H1 (cell line): Measurements from ENCODE around the gene PXMP4. TPM values are rescaled to one million over a fixed set of nuclear protein-coding genes. Genes with fewer than 3 reads are reported as not detected.

Source experiments
- CTCF ChIA-PET: fragments of 300-600 bp; sonication (Branson Sonifier 250); formaldehyde crosslinking; loops from one replicate; lab custom pipeline; 2021; ENCODE audit not compliant: partially characterized antibody; lab: Charles Lee
- POLR2A ChIA-PET: fragments of 300-600 bp; sonication (Branson Sonifier 250); formaldehyde crosslinking; loops from one replicate; lab custom pipeline; 2021; ENCODE audit warnings: inconsistent platforms; ENCODE audit not compliant: partially characterized antibody; lab: Charles Lee
- DNase-seq, 2 experiments: peaks; one replicate each; pipeline versions ENCODE4 v3.0.0 to v3.0.0-alpha.2; 2010 to 2022; ENCODE audit warnings: low spot score in 2 of 2, low read depth in 1 of 2, mixed read lengths in 1 of 2
- FAIRE-seq: peaks from 2 replicates; lab custom pipeline; 2011; peaks lifted over from hg19 to GRCh38; lab: Jason Lieb, UNC
- H2AFZ ChIP-seq: 2 replicates; pipeline ENCODE4 v1.8.1; 2012; ENCODE audit warnings: low read length, inconsistent platforms
- H2AK5ac ChIP-seq: 2 replicates; pipeline ENCODE4 v1.6.1; 2013; ENCODE audit warnings: low read depth, low read length
- H2BK120ac ChIP-seq: replicated peaks from 2 replicates; pipeline ENCODE3; 2013; ENCODE audit warnings: low read depth, low read length, inconsistent platforms
- H2BK12ac ChIP-seq: 2 replicates; pipeline ENCODE4 v1.6.1; 2013; ENCODE audit warnings: low read depth, low read length
- H2BK15ac ChIP-seq: 2 replicates; pipeline ENCODE4 v1.6.1; 2013; ENCODE audit warnings: low read length
- H2BK20ac ChIP-seq: 2 replicates; pipeline ENCODE4 v1.6.1; 2013; ENCODE audit warnings: low read length
- H2BK5ac ChIP-seq: 2 replicates; pipeline ENCODE4 v1.6.1; 2013; ENCODE audit warnings: low read depth, low read length
- H3K14ac ChIP-seq: 2 replicates; pipeline ENCODE4 v1.6.1; 2013; ENCODE audit warnings: inconsistent platforms; ENCODE audit not compliant: insufficient read length
- H3K18ac ChIP-seq: 2 replicates; pipeline ENCODE4 v1.6.1; 2013; ENCODE audit warnings: low read length; ENCODE audit errors: extremely low read depth
- H3K23ac ChIP-seq: 2 replicates; pipeline ENCODE4 v1.6.1; 2013; ENCODE audit warnings: inconsistent platforms; ENCODE audit not compliant: insufficient read length
- H3K23me2 ChIP-seq: 2 replicates; pipeline ENCODE4 v1.6.1; 2013; ENCODE audit warnings: low read depth, low read length
- H3K27ac ChIP-seq: 2 replicates; pipeline ENCODE4 v1.6.1; 2011; ENCODE audit warnings: low read depth, low read length, inconsistent platforms
- H3K27me3 ChIP-seq, 4 experiments: replicated peaks in 1 of 4; 1 replicate in 1 of 4; 2 replicates in 3 of 4; pipeline versions ENCODE4 v1.6.1 to v1.8.1; 2011 to 2013; ENCODE audit warnings: low read length in 3 of 4, mild to moderate bottlenecking in 3 of 4, inconsistent platforms in 2 of 4, mixed read lengths in 2 of 4, moderate library complexity in 1 of 4; ENCODE audit not compliant: control insufficient read depth in 3 of 4, insufficient read depth in 3 of 4; ENCODE audit errors: extremely low read depth in 1 of 4
- H3K36me3 ChIP-seq, 4 experiments: 2 replicates each; pipeline versions ENCODE4 v1.6.1 to v1.8.1; 2011 to 2013; ENCODE audit warnings: mild to moderate bottlenecking in 4 of 4, low read length in 3 of 4, moderate library complexity in 2 of 4, control low read depth in 1 of 4, inconsistent platforms in 1 of 4; ENCODE audit not compliant: insufficient read depth in 4 of 4, control insufficient read depth in 2 of 4
- H3K4ac ChIP-seq: replicated peaks from 2 replicates; pipeline ENCODE3; 2013; ENCODE audit warnings: low read length, low read depth, mixed read lengths, inconsistent platforms; ENCODE audit not compliant: insufficient read length
- H3K4me1 ChIP-seq, 4 experiments: replicated peaks in 1 of 4; 1 replicate in 1 of 4; 2 replicates in 3 of 4; pipeline versions ENCODE4 v1.6.1 to v1.8.1; 2011 to 2013; ENCODE audit warnings: low read length in 3 of 4, inconsistent platforms in 2 of 4, mixed read lengths in 1 of 4; ENCODE audit not compliant: insufficient read depth in 4 of 4, control insufficient read depth in 3 of 4
- H3K4me2 ChIP-seq, 2 experiments: 2 replicates each; pipeline versions ENCODE4 v1.6.1 to v1.8.1; 2011 to 2013; ENCODE audit warnings: low read depth in 2 of 2, low read length in 2 of 2, control low read depth in 1 of 2, inconsistent platforms in 1 of 2, mild to moderate bottlenecking in 1 of 2; ENCODE audit not compliant: insufficient read depth in 1 of 2
- H3K4me3 ChIP-seq, 4 experiments: fragments of 200-600, 300-600 bp in 1 of 4; sonication (generic), shearing (Covaris generic), sonication (Bioruptor Twin) in 1 of 4; 2 replicates each; pipeline versions ENCODE4 v1.5.1 to v1.8.1; 2011 to 2016; ENCODE audit warnings: low read length in 4 of 4, low read depth in 3 of 4, control low read depth in 2 of 4, inconsistent platforms in 2 of 4, mild to moderate bottlenecking in 2 of 4, mixed read lengths in 1 of 4, moderate library complexity in 1 of 4; ENCODE audit not compliant: insufficient read depth in 2 of 4; ENCODE audit errors: extremely low read depth in 1 of 4
- H3K56ac ChIP-seq: replicated peaks from 2 replicates; pipeline ENCODE3; 2013; ENCODE audit warnings: low read depth, mild to moderate bottlenecking, mixed read lengths, low read length, inconsistent platforms; ENCODE audit not compliant: insufficient read length
- H3K79me1 ChIP-seq: 2 replicates; pipeline ENCODE4 v1.6.1; 2013; ENCODE audit warnings: low read depth, low read length, control low read depth
- H3K79me2 ChIP-seq, 2 experiments: 2 replicates each; pipeline versions ENCODE4 v1.6.1 to v1.8.1; 2012 to 2013; ENCODE audit warnings: low read length in 2 of 2, mild to moderate bottlenecking in 2 of 2, inconsistent platforms in 1 of 2; ENCODE audit not compliant: insufficient read depth in 2 of 2, control insufficient read depth in 1 of 2
- H3K9ac ChIP-seq, 4 experiments: replicated peaks in 1 of 4; 1 replicate in 1 of 4; 2 replicates in 3 of 4; pipeline versions ENCODE4 v1.6.1 to v1.8.1; 2011 to 2013; ENCODE audit warnings: low read depth in 3 of 4, low read length in 3 of 4, control low read depth in 2 of 4, mild to moderate bottlenecking in 2 of 4, moderate library complexity in 2 of 4, inconsistent platforms in 1 of 4; ENCODE audit errors: extremely low read depth in 1 of 4
- H3K9me3 ChIP-seq, 2 experiments: 2 replicates each; pipeline versions ENCODE4 v1.6.1 to v1.8.1; 2012 to 2013; ENCODE audit warnings: mild to moderate bottlenecking in 2 of 2, moderate library complexity in 2 of 2, control low read depth in 1 of 2, inconsistent platforms in 1 of 2, low read depth in 1 of 2, low read length in 1 of 2, mixed read lengths in 1 of 2; ENCODE audit not compliant: insufficient read depth in 2 of 2
- H4K20me1 ChIP-seq, 2 experiments: replicated peaks in 1 of 2; 2 replicates each; pipeline versions ENCODE3 to v1.8.1; 2011 to 2013; ENCODE audit warnings: inconsistent platforms in 2 of 2, low read length in 2 of 2, mild to moderate bottlenecking in 1 of 2; ENCODE audit not compliant: insufficient read depth in 2 of 2, control insufficient read depth in 1 of 2
- H4K5ac ChIP-seq: 2 replicates; pipeline ENCODE4 v1.6.1; 2013; ENCODE audit warnings: low read length, low read depth, mixed read lengths, inconsistent platforms; ENCODE audit not compliant: insufficient read length
- H4K8ac ChIP-seq: 2 replicates; pipeline ENCODE4 v1.8.0; 2013; ENCODE audit warnings: mild to moderate bottlenecking, moderate library complexity, low read length, inconsistent platforms; ENCODE audit not compliant: insufficient read depth; ENCODE audit errors: extremely low read depth
- H4K91ac ChIP-seq: replicated peaks from 2 replicates; pipeline ENCODE3; 2013; ENCODE audit warnings: low read length, mixed read lengths, inconsistent platforms; ENCODE audit not compliant: insufficient read length
- BCL11A ChIP-seq, 2 experiments: IDR thresholded peaks; one replicate each; pipeline ENCODE4 v1.6.1; 2011; ENCODE audit warnings: low read depth in 2 of 2, low read length in 2 of 2, mild to moderate bottlenecking in 2 of 2
- CBX5 ChIP-seq: fragments of 300-800, 300-1000 bp; sonication (generic); IDR thresholded peaks from 2 replicates; pipeline ENCODE4 v1.7.1; 2016; ENCODE audit warnings: antibody characterized with exemption, low read length, low read depth
- CHD1 ChIP-seq: IDR thresholded peaks from 2 replicates; pipeline ENCODE4 v1.6.1; 2012; ENCODE audit warnings: low read depth, low read length, improper control_type of control experiment
- CTCF ChIP-seq, 3 experiments: IDR thresholded peaks; 1 replicate in 2 of 3; 2 replicates in 1 of 3; pipeline versions ENCODE4 v1.5.1 to v1.6.1; 2011; ENCODE audit warnings: low read length in 3 of 3, mild to moderate bottlenecking in 3 of 3, inconsistent platforms in 2 of 3, low read depth in 1 of 3, moderate library complexity in 1 of 3; ENCODE audit not compliant: insufficient read depth in 1 of 3; ENCODE audit errors: control extremely low read depth in 1 of 3
- JUND ChIP-seq: IDR thresholded peaks from 2 replicates; pipeline ENCODE4 v1.6.1; 2011; ENCODE audit warnings: mild to moderate bottlenecking, improper control_type of control experiment, low read length
- RFX5 ChIP-seq: IDR thresholded peaks from 2 replicates; pipeline ENCODE4 v1.6.1; 2011; ENCODE audit warnings: low read depth, low read length, improper control_type of control experiment, borderline replicate concordance
- RXRA ChIP-seq: IDR thresholded peaks from 2 replicates; pipeline ENCODE4 v1.6.1; 2011; ENCODE audit warnings: low read depth, mild to moderate bottlenecking, low read length, moderate library complexity; ENCODE audit not compliant: insufficient read depth
- USF2 ChIP-seq: IDR thresholded peaks from 2 replicates; pipeline ENCODE4 v1.6.1; 2011; ENCODE audit warnings: low read length, improper control_type of control experiment
- WGBS, 2 experiments: shearing (Covaris generic) in 1 of 2; methylation state at CpG; one replicate each; pipeline versions ENCODE4 v1.1.6 to v1.1.7; 2013 to 2015; ENCODE audit warnings: low lambda C conversion rate in 2 of 2, mixed read lengths in 2 of 2, inconsistent platforms in 1 of 2, low coverage in 1 of 2, missing lambda C conversion rate in 1 of 2; ENCODE audit not compliant: insufficient replicate concordance in 2 of 2, insufficient coverage in 1 of 2, insufficient read length in 1 of 2; ENCODE audit errors: extremely low coverage in 1 of 2, missing lambda C conversion rate in 1 of 2; 5-methylcytosine and 5-hydroxymethylcytosine counted together
- polyA plus RNA-seq, 7 experiments: library from polyadenylated mRNA; depleted of rRNA in 3 of 7; stranded (reverse) in 5 of 7; unstranded in 2 of 7; fragments of >200 nt in 5 of 7; fragments of 200-250 nt in 2 of 7; gene quantifications; 1 replicate in 5 of 7; 2 replicates in 1 of 7; 4 replicates in 1 of 7; pipeline versions ENCODE4 v1.2.1 to v1.2.3, GENCODE V29; 2011 to 2013; ENCODE audit warnings: missing spikeins in 2 of 7, mixed read lengths in 2 of 7
- total RNA-seq: library from RNA; stranded (reverse); fragmentation: NEBNext Ultra II Directional; extraction: Animal tissue kit (Norgen Biotek cat#: 25700); gene quantifications from 2 replicates; pipeline ENCODE4 v1.2.1, GENCODE V29; 2021

Gene PXMP4
- total and polyA plus RNA-seq, 2 of the 8 experiments (the other 6 are each of a cell fraction or from before 2014, with no cell fraction given) = 3.3 to 3.4 TPM

- Histone ChIP-seq H3K4me2 (no peak overlapping the region), H4K20me1 (no peaks in the 10 kb centered on the region), H2BK12ac (no peak overlapping the region), H2AFZ (no peak overlapping the region), H2BK120ac (no peak overlapping the region), H3K27ac (no peak overlapping the region), H3K9me3 (no peaks in the 10 kb centered on the region), H3K79me1 (no peaks in the 10 kb centered on the region), H3K23ac (no peak overlapping the region), H4K8ac (no peak overlapping the region), H4K5ac (no peak overlapping the region), H3K27me3 (no peaks in the 10 kb centered on the region), H3K18ac (no peak overlapping the region), H3K36me3 (no peaks in the 10 kb centered on the region; a peak in 2 of 8 replicates), H3K9ac (no peak overlapping the region), H2BK5ac (no peak overlapping the region), H4K91ac (no peak overlapping the region), H3K56ac (no peak overlapping the region), H3K4ac (no peak overlapping the region), H2BK15ac (no peak overlapping the region), H2BK20ac (no peak overlapping the region), H2AK5ac (no peak overlapping the region), H3K4me3 (no peak overlapping the region), H3K14ac (no peak overlapping the region), H3K4me1 (no peaks in the 10 kb centered on the region), H3K79me2 (no peaks in the 10 kb centered on the region), H3K23me2 (no peaks in the 10 kb centered on the region)
- ChIA-PET CTCF (interaction anchor here (1.0 to 1.2 kb wide), 2 partner anchors 24 to 41 kb away, joined by 3 to 4 read pairs; no protein-coding TSS in a partner anchor), POLR2A (no interaction called here)
- no peak for DNase-seq
- FAIRE-seq = no peak
- 93% methylated on average over 2 of the region's 2 CpGs; no CpG with 5 or more reads in 1 of the 2 experiments for WGBS, 2 experiments
- TF ChIP-seq RXRA (no peak), CTCF (IDR thresholded peaks at IDR 0.05; ENCODE audit: control extremely low read depth in 1 of 3, insufficient read depth in 1 of 3, low read depth in 1 of 3, low read length in 3 of 3) (no peak), USF2 (no peak), CHD1 (no peak), CBX5 (no peak), BCL11A (IDR thresholded peaks at IDR 0.05; ENCODE audit: low read depth in 2 of 2, low read length in 2 of 2) (no peak), JUND (no peak), RFX5 (no peak)
Observed at GRCh38 chr20:33767777-33768138, 47.6 kb upstream of the PXMP4 start.
